Liver (tissue), 9 donors: Measurements from ENCODE around the gene MSI2. TPM values are rescaled to one million over a fixed set of nuclear protein-coding genes. Genes with fewer than 3 reads are reported as not detected.

Source experiments
- DNase-seq: peaks from one replicate; pipeline ENCODE4 v3.0.0-alpha.2; 2017; ENCODE audit warnings: low spot score
- H3K27ac ChIP-seq, 2 donors: one replicate each; pipeline ENCODE4 v1.7.0; 2013; ENCODE audit warnings: inconsistent platforms in 2 of 2, low read length in 2 of 2, control low read depth in 1 of 2, low read depth in 1 of 2, mild to moderate bottlenecking in 1 of 2
- H3K27me3 ChIP-seq, 4 donors: one replicate each; pipeline versions ENCODE4 v1.6.1 to v1.7.0; 2013; ENCODE audit warnings: low read length in 3 of 4, inconsistent platforms in 1 of 4, mild to moderate bottlenecking in 1 of 4, moderate library complexity in 1 of 4; ENCODE audit not compliant: control insufficient read depth in 4 of 4, insufficient read depth in 4 of 4
- H3K36me3 ChIP-seq, 4 donors: one replicate each; pipeline versions ENCODE4 v1.6.1 to v1.7.0; 2013; ENCODE audit warnings: low read length in 3 of 4, mild to moderate bottlenecking in 3 of 4, low read depth in 1 of 4, moderate library complexity in 1 of 4; ENCODE audit not compliant: control insufficient read depth in 4 of 4, insufficient read depth in 3 of 4
- H3K4me1 ChIP-seq, 4 donors: one replicate each; pipeline versions ENCODE4 v1.6.1 to v1.7.0; 2013; ENCODE audit warnings: low read length in 3 of 4, mild to moderate bottlenecking in 3 of 4, moderate library complexity in 1 of 4; ENCODE audit not compliant: control insufficient read depth in 4 of 4, insufficient read depth in 4 of 4
- H3K4me3 ChIP-seq, 3 donors: one replicate each; pipeline versions ENCODE4 v1.6.1 to v1.7.0; 2013; ENCODE audit warnings: low read length in 3 of 3, control low read depth in 1 of 3, low read depth in 1 of 3, mild to moderate bottlenecking in 1 of 3
- H3K9ac ChIP-seq, 2 donors: one replicate each; pipeline ENCODE4 v1.7.0; 2013; ENCODE audit warnings: low read length in 2 of 2, mild to moderate bottlenecking in 2 of 2, moderate library complexity in 2 of 2, control low read depth in 1 of 2, low read depth in 1 of 2
- H3K9me3 ChIP-seq, 4 donors: one replicate each; pipeline versions ENCODE4 v1.6.1 to v1.7.0; 2013; ENCODE audit warnings: low read length in 3 of 4; ENCODE audit not compliant: control insufficient read depth in 4 of 4
- ATF3 ChIP-seq: IDR thresholded peaks from 2 replicates; pipeline ENCODE4 v1.6.1; 2016; ENCODE audit warnings: antibody characterized with exemption
- CTCF ChIP-seq: fragments of 150-350 bp; IDR thresholded peaks from 2 replicates; pipeline ENCODE4 v1.5.1; 2017; ENCODE audit warnings: improper control_type of control experiment, low read depth, low read length; ENCODE audit not compliant: missing input control
- EGR1 ChIP-seq, 2 donors: IDR thresholded peaks; 2 replicates each; pipeline ENCODE4 v1.6.1; 2016 to 2018; ENCODE audit warnings: antibody characterized with exemption in 2 of 2, low read depth in 2 of 2
- FOXA1 ChIP-seq: IDR thresholded peaks from 2 replicates; pipeline ENCODE4 v1.6.1; 2016; ENCODE audit warnings: antibody characterized with exemption
- FOXA2 ChIP-seq: IDR thresholded peaks from 2 replicates; pipeline ENCODE4 v1.6.1; 2016; ENCODE audit warnings: antibody characterized with exemption
- GABPA ChIP-seq, 2 donors: IDR thresholded peaks in 1 of 2; conservative IDR thresholded peaks in 1 of 2; 2 replicates each; pipeline ENCODE4 v1.6.1; 2016; ENCODE audit warnings: antibody characterized with exemption in 2 of 2, mild to moderate bottlenecking in 1 of 2, moderate library complexity in 1 of 2
- HNF4A ChIP-seq, 2 donors: conservative IDR thresholded peaks; 2 replicates each; pipeline ENCODE4 v1.6.1; 2016; ENCODE audit warnings: antibody characterized with exemption in 2 of 2, mild to moderate bottlenecking in 2 of 2
- HNF4G ChIP-seq: IDR thresholded peaks from 2 replicates; pipeline ENCODE4 v1.6.1; 2016; ENCODE audit warnings: antibody characterized with exemption
- JUND ChIP-seq, 2 donors: IDR thresholded peaks; 2 replicates each; pipeline ENCODE4 v1.6.1; 2016; ENCODE audit warnings: antibody characterized with exemption in 2 of 2
- NR2F2 ChIP-seq: IDR thresholded peaks from 2 replicates; pipeline ENCODE4 v1.6.1; 2016; ENCODE audit warnings: antibody characterized with exemption
- RAD21 ChIP-seq, 2 donors: IDR thresholded peaks; 2 replicates each; pipeline ENCODE4 v1.6.1; 2016; ENCODE audit warnings: antibody characterized with exemption in 2 of 2, mild to moderate bottlenecking in 2 of 2
- REST ChIP-seq: IDR thresholded peaks from 2 replicates; pipeline ENCODE4 v1.6.1; 2016; ENCODE audit warnings: antibody characterized with exemption, mild to moderate bottlenecking
- RXRA ChIP-seq, 2 donors: IDR thresholded peaks; 2 replicates each; pipeline ENCODE4 v1.6.1; 2017 to 2018; ENCODE audit warnings: antibody characterized with exemption in 2 of 2, mild to moderate bottlenecking in 1 of 2
- SP1 ChIP-seq: IDR thresholded peaks from 2 replicates; pipeline ENCODE4 v1.6.1; 2018; ENCODE audit warnings: antibody characterized with exemption, mild to moderate bottlenecking
- TAF1 ChIP-seq: conservative IDR thresholded peaks from 2 replicates; pipeline ENCODE4 v1.6.1; 2016; ENCODE audit warnings: antibody characterized with exemption, mild to moderate bottlenecking
- YY1 ChIP-seq: IDR thresholded peaks from 2 replicates; pipeline ENCODE4 v1.6.1; 2016; ENCODE audit warnings: antibody characterized with exemption, mild to moderate bottlenecking
- ZBTB33 ChIP-seq: IDR thresholded peaks from 2 replicates; pipeline ENCODE4 v1.6.1; 2016; ENCODE audit warnings: antibody characterized with exemption
- WGBS: extraction: QIAGEN DNeasy Blood & Tissue Kit; methylation state at CpG from one replicate; pipeline ENCODE4 v1.1.7; 2013; 5-methylcytosine and 5-hydroxymethylcytosine counted together
- polyA plus RNA-seq, 2 donors: library from polyadenylated mRNA; stranded (reverse) in 1 of 2; unstranded in 1 of 2; fragments of 200-250 nt in 1 of 2; fragments of >200 nt in 1 of 2; fragmentation: Nextera tagmentation in 1 of 2; extraction: Ambion mirVana in 1 of 2; gene quantifications; one replicate each; pipeline versions ENCODE4 v1.2.1 to v1.2.3, GENCODE V29; 2013 to 2015
- total RNA-seq, 2 donors: library from RNA; depleted of rRNA; stranded (reverse); fragments of >200 nt; gene quantifications; one replicate each; pipeline ENCODE4 v1.2.3, GENCODE V29; 2014
- TF ChIP-seq, protein P1 (sequence below): IDR thresholded peaks from 2 replicates; pipeline ENCODE4 v1.6.1; 2016; ENCODE audit warnings: antibody characterized with exemption
- donor health status: healthy.
- donor health status: healthy.
- donor health status: healthy.
- donor health status: healthy.
- donor health status: healthy.

Gene MSI2
- total and polyA plus RNA-seq, 4 donors = 5.7 to 15.6 (median 9.2) TPM

DNA sequence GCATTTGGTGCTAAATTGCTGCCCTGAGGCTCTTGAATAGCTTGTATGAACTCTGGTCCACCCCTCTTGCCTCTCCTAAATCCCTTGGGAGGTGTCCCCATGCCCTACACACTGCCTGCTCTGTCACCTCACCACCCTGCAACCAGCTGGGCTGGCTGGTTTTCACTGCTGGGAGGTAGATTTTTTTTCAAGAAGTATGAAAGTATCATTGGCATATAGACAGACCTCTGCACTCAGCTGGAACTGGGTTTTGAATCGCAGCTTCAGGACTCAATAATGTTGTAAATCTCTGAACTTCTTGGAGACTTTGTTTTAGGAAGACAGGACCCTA is 184.9 kb downstream of the MSI2 start:
- Histone ChIP-seq H3K36me3 (no peaks in the 10 kb centered on the region), H3K4me1 (no peaks in the 10 kb centered on the region), H3K9me3 (no peaks in the 10 kb centered on the region), H3K27ac (peak overlapping the region; percentile 25 to 34), H3K9ac (no peak overlapping the region), H3K27me3 (no peaks in the 10 kb centered on the region), H3K4me3 (no peak overlapping the region)
- DNase-seq = no peak
- TF ChIP-seq TAF1 = no peak
- no peak for TF ChIP-seq HNF4A (conservative IDR thresholded peaks at IDR 0.05)
- no peak for TF ChIP-seq REST
- TF ChIP-seq ATF3 = no peak
- no peak for TF ChIP-seq RXRA (IDR thresholded peaks at IDR 0.05)
- no peak for TF ChIP-seq CTCF
- TF ChIP-seq ZBTB33 = no peak
- TF ChIP-seq YY1 = no peak
- TF ChIP-seq HNF4G = no peak
- TF ChIP-seq JUND (IDR thresholded peaks at IDR 0.05) = no peak
- TF ChIP-seq RAD21 (IDR thresholded peaks at IDR 0.05) = no peak
- 82% methylated on average over 1 of the region's 1 CpG for WGBS

- Histone ChIP-seq H3K4me3 (no peak overlapping the region), H3K9me3 (no peaks in the 10 kb centered on the region), H3K36me3 (no peaks in the 10 kb centered on the region), H3K4me1 (no peaks in the 10 kb centered on the region), H3K27me3 (no peaks in the 10 kb centered on the region), H3K27ac (no peak overlapping the region), H3K9ac (no peak overlapping the region)
- WGBS = 84% methylated on average over 9 of the region's 9 CpGs
- no peak for DNase-seq
- TF ChIP-seq HNF4A (conservative IDR thresholded peaks at IDR 0.05) (no peak), FOXA1 (no peak), TAF1 (no peak), NR2F2 (no peak), ATF3 (no peak), FOXA2 (no peak), JUND (IDR thresholded peaks at IDR 0.05) (no peak), ZBTB33 (no peak), EGR1 (IDR thresholded peaks at IDR 0.05; ENCODE audit: low read depth in 2 of 2) (no peak), YY1 (no peak), HNF4G (no peak), CTCF (no peak), GABPA (IDR thresholded peaks at IDR 0.05 in 1 of 2, conservative IDR thresholded peaks at IDR 0.05 in 1 of 2) (no peak), SP1 (no peak), RXRA (IDR thresholded peaks at IDR 0.05) (no peak)
- TF ChIP-seq, protein P1, sequence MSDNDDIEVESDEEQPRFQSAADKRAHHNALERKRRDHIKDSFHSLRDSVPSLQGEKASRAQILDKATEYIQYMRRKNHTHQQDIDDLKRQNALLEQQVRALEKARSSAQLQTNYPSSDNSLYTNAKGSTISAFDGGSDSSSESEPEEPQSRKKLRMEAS = no peak
These were observed 186.1 kb downstream of the MSI2 start for GRCh38 chr17:57442401-57442823.
